Measurements from ENCODE around the gene FRMD8. TPM values are rescaled to one million over a fixed set of nuclear protein-coding genes. Genes with fewer than 3 reads are reported as not detected.

FRMD8 gene
- polyA plus RNA-seq, 1 donor from 2014 or later: 22.2 TPM

DNA sequence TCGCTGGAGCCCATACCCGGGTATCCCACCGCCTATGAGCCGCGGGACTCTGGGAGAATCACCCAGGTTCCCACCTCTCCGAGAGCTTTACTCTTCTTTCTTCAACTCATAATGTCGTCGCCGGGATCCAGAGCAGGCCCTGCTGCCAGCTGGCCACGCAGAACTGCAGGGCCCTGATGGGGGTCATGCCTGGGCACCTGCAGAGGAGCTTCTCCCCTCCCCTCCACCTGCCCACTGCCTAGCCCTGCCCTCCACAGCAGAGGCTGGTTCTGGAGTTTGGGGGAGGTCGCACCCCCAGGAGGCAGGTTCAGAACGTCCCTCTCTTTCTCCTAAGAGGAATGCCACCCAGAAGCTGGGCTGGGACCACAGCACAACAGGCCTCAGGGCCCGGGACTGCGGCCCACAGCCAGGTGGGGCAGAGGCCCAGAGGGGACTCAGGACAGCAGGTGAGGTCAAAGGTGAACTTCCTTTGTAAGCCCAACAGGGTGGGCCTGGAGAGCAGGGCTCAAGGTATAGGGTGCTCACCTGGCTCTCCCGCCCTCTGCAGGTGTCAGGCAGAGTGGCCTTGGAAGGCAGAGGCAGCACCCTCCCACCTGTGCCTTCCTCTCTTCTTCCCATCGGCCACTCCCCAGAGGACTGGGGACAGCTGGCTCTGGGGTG is 5.8 kb upstream of the FRMD8 start:
- Histone ChIP-seq H3K36me3 (ENCODE audit: insufficient read depth, low read length) (no peaks in the 10 kb centered on the region), H2AFZ (ENCODE audit: low read depth, low read length) (no peak overlapping the region)

DNA sequence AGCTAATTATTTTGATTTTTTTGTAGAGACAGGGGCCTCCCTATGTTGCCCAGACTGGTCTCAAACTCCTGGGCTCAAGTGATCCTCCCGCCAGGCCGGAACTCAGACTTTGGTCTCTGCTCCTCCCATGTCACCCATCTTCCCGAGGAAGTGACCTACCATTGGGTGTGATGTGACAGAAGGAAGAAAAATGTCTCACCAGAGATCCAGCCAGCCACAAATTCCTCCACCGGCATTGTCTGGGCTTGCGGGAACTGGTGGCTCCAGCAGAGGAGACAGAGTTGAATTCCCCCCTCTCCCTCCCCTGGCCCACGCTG is 4.8 kb upstream of the FRMD8 start:
- Histone ChIP-seq H3K9ac (ENCODE audit: low read length) (no peak overlapping the region), H3K4me2 (ENCODE audit: low read length) (no peak overlapping the region)

More for the DNA sequence above, 5.8 kb upstream of the FRMD8 start:
- H3K9me2 ChIP-seq (ENCODE audit: insufficient read depth, low read length): no peaks in the 10 kb centered on the region
- H3K79me2 ChIP-seq (replicated peaks; ENCODE audit: insufficient read depth, low read length): no peaks in the 10 kb centered on the region
- no peaks in the 10 kb centered on the region for H3F3A ChIP-seq (ENCODE audit: insufficient read depth, low read length, poor library complexity, severe bottlenecking)
- no peak overlapping the region for H3K4me2 ChIP-seq (ENCODE audit: low read length)
- no peak overlapping the region for H3K9ac ChIP-seq (ENCODE audit: low read length)
- no peaks in the 10 kb centered on the region for H3K27me3 ChIP-seq (ENCODE audit: insufficient read depth, low read depth, low read length)
- no peak overlapping the region for H3K27ac ChIP-seq (ENCODE audit: low read length)
- no peaks in the 10 kb centered on the region for H3K9me3 ChIP-seq (ENCODE audit: low read length)
- no peaks in the 10 kb centered on the region for H4K20me1 ChIP-seq (ENCODE audit: insufficient read depth)
- no peak for TF ChIP-seq SMC3 (conservative IDR thresholded peaks at IDR 0.05; ENCODE audit: poor library complexity)
- TF ChIP-seq MXI1 (conservative IDR thresholded peaks at IDR 0.05; ENCODE audit: poor library complexity, severe bottlenecking): no peak
- TF ChIP-seq POLR2AphosphoS5 (IDR thresholded peaks at IDR 0.05): no peak
- no peak for TF ChIP-seq RAD21 (conservative IDR thresholded peaks at IDR 0.05)
- TF ChIP-seq EZH2 (IDR thresholded peaks at IDR 0.05; ENCODE audit: borderline replicate concordance, insufficient read depth, low read length, poor library complexity, severe bottlenecking): no peak
- TF ChIP-seq, protein P1, sequence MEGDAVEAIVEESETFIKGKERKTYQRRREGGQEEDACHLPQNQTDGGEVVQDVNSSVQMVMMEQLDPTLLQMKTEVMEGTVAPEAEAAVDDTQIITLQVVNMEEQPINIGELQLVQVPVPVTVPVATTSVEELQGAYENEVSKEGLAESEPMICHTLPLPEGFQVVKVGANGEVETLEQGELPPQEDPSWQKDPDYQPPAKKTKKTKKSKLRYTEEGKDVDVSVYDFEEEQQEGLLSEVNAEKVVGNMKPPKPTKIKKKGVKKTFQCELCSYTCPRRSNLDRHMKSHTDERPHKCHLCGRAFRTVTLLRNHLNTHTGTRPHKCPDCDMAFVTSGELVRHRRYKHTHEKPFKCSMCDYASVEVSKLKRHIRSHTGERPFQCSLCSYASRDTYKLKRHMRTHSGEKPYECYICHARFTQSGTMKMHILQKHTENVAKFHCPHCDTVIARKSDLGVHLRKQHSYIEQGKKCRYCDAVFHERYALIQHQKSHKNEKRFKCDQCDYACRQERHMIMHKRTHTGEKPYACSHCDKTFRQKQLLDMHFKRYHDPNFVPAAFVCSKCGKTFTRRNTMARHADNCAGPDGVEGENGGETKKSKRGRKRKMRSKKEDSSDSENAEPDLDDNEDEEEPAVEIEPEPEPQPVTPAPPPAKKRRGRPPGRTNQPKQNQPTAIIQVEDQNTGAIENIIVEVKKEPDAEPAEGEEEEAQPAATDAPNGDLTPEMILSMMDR (IDR thresholded peaks at IDR 0.05; ENCODE audit: poor library complexity, severe bottlenecking): no peak
- no peak overlapping the region for H3K4me3 ChIP-seq (ENCODE audit: low read length)

More for the DNA sequence above, 4.8 kb upstream of the FRMD8 start:
- no peaks in the 10 kb centered on the region for H3F3A ChIP-seq (ENCODE audit: insufficient read depth, low read length, poor library complexity, severe bottlenecking)
- H3K27ac ChIP-seq (ENCODE audit: low read length): no peak overlapping the region
- H2AFZ ChIP-seq (ENCODE audit: low read depth, low read length): no peak overlapping the region
- no peaks in the 10 kb centered on the region for H3K27me3 ChIP-seq (ENCODE audit: insufficient read depth, low read depth, low read length)
- no peak overlapping the region for H3K4me3 ChIP-seq (ENCODE audit: low read length)
- H3K79me2 ChIP-seq (replicated peaks; ENCODE audit: insufficient read depth, low read length): peaks cover 1% of the 10 kb centered on the region
- no peaks in the 10 kb centered on the region for H3K9me3 ChIP-seq (ENCODE audit: low read length)
- no peaks in the 10 kb centered on the region for H4K20me1 ChIP-seq (ENCODE audit: insufficient read depth)
- H3K9me2 ChIP-seq (ENCODE audit: insufficient read depth, low read length): no peaks in the 10 kb centered on the region
- H3K36me3 ChIP-seq (ENCODE audit: insufficient read depth, low read length): no peaks in the 10 kb centered on the region
- TF ChIP-seq POLR2AphosphoS5 (IDR thresholded peaks at IDR 0.05) (no peak), RAD21 (conservative IDR thresholded peaks at IDR 0.05) (no peak), MXI1 (conservative IDR thresholded peaks at IDR 0.05; ENCODE audit: poor library complexity, severe bottlenecking) (no peak), TAF1 (IDR thresholded peaks at IDR 0.05; ENCODE audit: low read depth) (no peak), EP300 (conservative IDR thresholded peaks at IDR 0.05; ENCODE audit: poor library complexity, severe bottlenecking) (no peak), SMC3 (conservative IDR thresholded peaks at IDR 0.05; ENCODE audit: poor library complexity) (no peak), EZH2 (IDR thresholded peaks at IDR 0.05; ENCODE audit: borderline replicate concordance, insufficient read depth, low read length, poor library complexity, severe bottlenecking) (no peak)
- TF ChIP-seq, protein P2, sequence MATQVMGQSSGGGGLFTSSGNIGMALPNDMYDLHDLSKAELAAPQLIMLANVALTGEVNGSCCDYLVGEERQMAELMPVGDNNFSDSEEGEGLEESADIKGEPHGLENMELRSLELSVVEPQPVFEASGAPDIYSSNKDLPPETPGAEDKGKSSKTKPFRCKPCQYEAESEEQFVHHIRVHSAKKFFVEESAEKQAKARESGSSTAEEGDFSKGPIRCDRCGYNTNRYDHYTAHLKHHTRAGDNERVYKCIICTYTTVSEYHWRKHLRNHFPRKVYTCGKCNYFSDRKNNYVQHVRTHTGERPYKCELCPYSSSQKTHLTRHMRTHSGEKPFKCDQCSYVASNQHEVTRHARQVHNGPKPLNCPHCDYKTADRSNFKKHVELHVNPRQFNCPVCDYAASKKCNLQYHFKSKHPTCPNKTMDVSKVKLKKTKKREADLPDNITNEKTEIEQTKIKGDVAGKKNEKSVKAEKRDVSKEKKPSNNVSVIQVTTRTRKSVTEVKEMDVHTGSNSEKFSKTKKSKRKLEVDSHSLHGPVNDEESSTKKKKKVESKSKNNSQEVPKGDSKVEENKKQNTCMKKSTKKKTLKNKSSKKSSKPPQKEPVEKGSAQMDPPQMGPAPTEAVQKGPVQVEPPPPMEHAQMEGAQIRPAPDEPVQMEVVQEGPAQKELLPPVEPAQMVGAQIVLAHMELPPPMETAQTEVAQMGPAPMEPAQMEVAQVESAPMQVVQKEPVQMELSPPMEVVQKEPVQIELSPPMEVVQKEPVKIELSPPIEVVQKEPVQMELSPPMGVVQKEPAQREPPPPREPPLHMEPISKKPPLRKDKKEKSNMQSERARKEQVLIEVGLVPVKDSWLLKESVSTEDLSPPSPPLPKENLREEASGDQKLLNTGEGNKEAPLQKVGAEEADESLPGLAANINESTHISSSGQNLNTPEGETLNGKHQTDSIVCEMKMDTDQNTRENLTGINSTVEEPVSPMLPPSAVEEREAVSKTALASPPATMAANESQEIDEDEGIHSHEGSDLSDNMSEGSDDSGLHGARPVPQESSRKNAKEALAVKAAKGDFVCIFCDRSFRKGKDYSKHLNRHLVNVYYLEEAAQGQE (IDR thresholded peaks at IDR 0.05; ENCODE audit: borderline replicate concordance): no peak
- TF ChIP-seq, protein P1 (IDR thresholded peaks at IDR 0.05; ENCODE audit: poor library complexity, severe bottlenecking): no peak

Measured in neural cell (in vitro differentiated cells).